GM18507 (cell line): ENCODE results near the gene PRKN.

Experiments
- DNase-seq: peaks from one replicate; pipeline ENCODE4 v3.0.0; 2011; ENCODE audit warnings: low read depth; ENCODE audit not compliant: insufficient read length; ENCODE audit errors: extremely low spot score
- FAIRE-seq: peaks from 2 replicates; lab custom pipeline; 2011; peaks lifted over from hg19 to GRCh38; lab: Jason Lieb, UNC

The PRKN gene

GRCh38 chr6:162074641-162075275 is 652.8 kb downstream of the PRKN start:
- DNase-seq, result no peak
- FAIRE-seq, result no peak

GRCh38 chr6:162070639-162071038 is 656.9 kb downstream of the PRKN start:
- FAIRE-seq (no peak), DNase-seq (no peak)

GRCh38 chr6:162069995-162070394 is 657.6 kb downstream of the PRKN start:
- DNase-seq, result no peak
- FAIRE-seq, result no peak

GRCh38 chr6:162068340-162068739 is 659.2 kb downstream of the PRKN start:
- DNase-seq (no peak), FAIRE-seq (no peak)

- DNase-seq (no peak), FAIRE-seq (no peak)
These were observed 663.9 kb downstream of the PRKN start for GRCh38 chr6:162063666-162064065.

GRCh38 chr6:162058281-162058875 is 669.2 kb downstream of the PRKN start:
- FAIRE-seq (no peak), DNase-seq (no peak)

GRCh38 chr6:162056745-162057144 is 670.8 kb downstream of the PRKN start:
- no peak for DNase-seq
- no peak for FAIRE-seq

- FAIRE-seq (no peak), DNase-seq (no peak)
These were observed 671.5 kb downstream of the PRKN start for GRCh38 chr6:162056061-162056460.

- DNase-seq, result no peak
- FAIRE-seq, result no peak
These were observed 672.2 kb downstream of the PRKN start for GRCh38 chr6:162055365-162055764.

GRCh38 chr6:162053084-162053483 is 674.5 kb downstream of the PRKN start:
- FAIRE-seq, result no peak
- no peak for DNase-seq

GRCh38 chr6:162050579-162050978 is 677.0 kb downstream of the PRKN start:
- no peak for DNase-seq
- no peak for FAIRE-seq

GRCh38 chr6:162046324-162046723 is 681.2 kb downstream of the PRKN start:
- FAIRE-seq (no peak), DNase-seq (no peak)

GRCh38 chr6:162032620-162033019 is 694.9 kb downstream of the PRKN start:
- DNase-seq (no peak), FAIRE-seq (no peak)

GRCh38 chr6:162029873-162030576 is 697.5 kb downstream of the PRKN start:
- FAIRE-seq (no peak), DNase-seq (no peak)

GRCh38 chr6:162026843-162027242 is 700.7 kb downstream of the PRKN start:
- DNase-seq (no peak), FAIRE-seq (no peak)

- FAIRE-seq, result no peak
- DNase-seq, result no peak
These were observed 701.5 kb downstream of the PRKN start for GRCh38 chr6:162026031-162026430.

- no peak for FAIRE-seq
These were observed 708.2 kb downstream of the PRKN start for GRCh38 chr6:162019349-162019748.

GRCh38 chr6:162017536-162017935 is 710.0 kb downstream of the PRKN start:
- FAIRE-seq (no peak), DNase-seq (no peak)

More at GRCh38 chr6:162019349-162019748, 708.2 kb downstream of the PRKN start:
- DNase-seq, result no peak

GRCh38 chr6:162014069-162014811 is 713.3 kb downstream of the PRKN start:
- FAIRE-seq, result no peak

GRCh38 chr6:162005372-162005771 is 722.2 kb downstream of the PRKN start:
- DNase-seq (no peak), FAIRE-seq (no peak)

More at GRCh38 chr6:162014069-162014811, 713.3 kb downstream of the PRKN start:
- no peak for DNase-seq
